ELF-1 (cell line): Measurements from ENCODE around the gene IL5.

Experiments used
- DNase-seq: peaks from one replicate; pipeline ENCODE4 v3.0.0-alpha.2; 2016; ENCODE audit warnings: low read depth, low spot score

IL5 gene

GRCh38 chr5:132498686-132499271, 44.5 kb downstream of the IL5 start:
- DNase-seq = no peak

GRCh38 chr5:132498152-132498551, 45.2 kb downstream of the IL5 start:
- no peak for DNase-seq

- peak; percentile 90 for DNase-seq
Measured at GRCh38 chr5:132497488-132497997, 45.8 kb downstream of the IL5 start.

GRCh38 chr5:132496631-132497487, 46.5 kb downstream of the IL5 start:
- peak; percentile 80 for DNase-seq

- DNase-seq = peak; percentile 65
Measured at GRCh38 chr5:132496191-132496630, 47.1 kb downstream of the IL5 start.

GRCh38 chr5:132495667-132496190, 47.6 kb downstream of the IL5 start:
- DNase-seq = peak; percentile 72

- no peak for DNase-seq
Measured at GRCh38 chr5:132493821-132494220, 49.5 kb downstream of the IL5 start.

- DNase-seq = no peak
Measured at GRCh38 chr5:132493241-132493640, 50.1 kb downstream of the IL5 start.

- no peak for DNase-seq
Measured at GRCh38 chr5:132492386-132493125, 50.8 kb downstream of the IL5 start.
